Osteocyte (in vitro differentiated cells): ENCODE measurements around the gene PVR. TPM values are rescaled to one million over a fixed set of nuclear protein-coding genes. Genes with fewer than 3 reads are reported as not detected.

Experiments
- DNase-seq: peaks from one replicate; pipeline ENCODE4 v3.0.0; 2021; ENCODE audit warnings: mixed read lengths; ENCODE audit not compliant: unreplicated experiment; ENCODE audit errors: extremely low spot score
- H3K27ac Mint-ChIP-seq: one replicate; pipeline ENCODE4 v1.8.0; 2021; ENCODE audit warnings: mild to moderate bottlenecking, mixed read lengths; ENCODE audit not compliant: unreplicated experiment
- H3K27me3 Mint-ChIP-seq: one replicate; pipeline ENCODE4 v1.8.0; 2021; ENCODE audit warnings: mixed read lengths; ENCODE audit not compliant: unreplicated experiment
- H3K36me3 Mint-ChIP-seq: one replicate; pipeline ENCODE4 v1.8.0; 2021; ENCODE audit warnings: mixed read lengths; ENCODE audit not compliant: unreplicated experiment
- H3K4me1 Mint-ChIP-seq: one replicate; pipeline ENCODE4 v1.8.0; 2021; ENCODE audit warnings: mixed read lengths; ENCODE audit not compliant: unreplicated experiment
- H3K4me3 Mint-ChIP-seq: one replicate; pipeline ENCODE4 v1.8.0; 2021; ENCODE audit warnings: mild to moderate bottlenecking, moderate library complexity, mixed read lengths; ENCODE audit not compliant: unreplicated experiment
- H3K9me3 Mint-ChIP-seq: one replicate; pipeline ENCODE4 v1.8.0; 2021; ENCODE audit warnings: mixed read lengths; ENCODE audit not compliant: unreplicated experiment
- CTCF ChIP-seq: fragments of 200-600 bp; sonication (generic); IDR thresholded peaks from 2 replicates; pipeline ENCODE4 v1.5.0; 2021; ENCODE audit warnings: antibody characterized with exemption, mild to moderate bottlenecking, moderate library complexity
- total RNA-seq: library from RNA; stranded (reverse); gene quantifications from 2 replicates; pipeline ENCODE4 v1.2.1, GENCODE V29; 2021

Gene PVR
- total RNA-seq, 1 donor from 2014 or later = 31.4 TPM

- Mint-ChIP-seq H3K4me1 (peaks cover 3% of the 10 kb centered on the region), H3K36me3 (no peaks in the 10 kb centered on the region), H3K4me3 (no peak within 1 kb of the TSS), H3K9me3 (no peaks in the 10 kb centered on the region), H3K27ac (no peak within 1 kb of the TSS), H3K27me3 (no peaks in the 10 kb centered on the region)
- TF ChIP-seq CTCF = no peak
- DNase-seq = no peak
Measured at GRCh38 chr19:44613295-44614178, 30.2 kb upstream of the PVR start, which contains the start of gene IGSF23. Gene IGSF23 (plus strand): TSS chr19:44613563. CDS start chr19:44613646, 83 bp downstream.

GRCh38 chr19:44614313-44614712, 29.4 kb upstream of the PVR start:
- TF ChIP-seq CTCF = no peak
- Mint-ChIP-seq H3K4me3 (no peak overlapping the region), H3K27ac (no peak overlapping the region), H3K4me1 (peaks cover under 1% of the 10 kb centered on the region), H3K9me3 (no peaks in the 10 kb centered on the region), H3K36me3 (no peaks in the 10 kb centered on the region), H3K27me3 (no peaks in the 10 kb centered on the region)
- DNase-seq = no peak

GRCh38 chr19:44615863-44616247, 27.9 kb upstream of the PVR start:
- Mint-ChIP-seq H3K36me3 (no peaks in the 10 kb centered on the region), H3K27me3 (no peaks in the 10 kb centered on the region), H3K4me1 (no peaks in the 10 kb centered on the region), H3K27ac (no peak overlapping the region), H3K9me3 (no peaks in the 10 kb centered on the region), H3K4me3 (no peak overlapping the region)
- TF ChIP-seq CTCF = no peak
- DNase-seq = no peak

- Mint-ChIP-seq H3K4me3 (no peak overlapping the region), H3K27ac (no peak overlapping the region), H3K27me3 (no peaks in the 10 kb centered on the region), H3K9me3 (no peaks in the 10 kb centered on the region), H3K36me3 (no peaks in the 10 kb centered on the region), H3K4me1 (no peaks in the 10 kb centered on the region)
- TF ChIP-seq CTCF = no peak
- DNase-seq = no peak
Measured at GRCh38 chr19:44617110-44617880, 26.4 kb upstream of the PVR start.
